HG02885 (cell line): ENCODE results near the gene HOXD9.

Experiments used
- ATAC-seq: cut with Tn5 transposase; IDR thresholded peaks from one replicate; pipeline ENCODE4 v1.9.1; 2021; ENCODE audit warnings: mild to moderate bottlenecking; ENCODE audit not compliant: unreplicated experiment, poor library complexity

HOXD9 gene

DNA sequence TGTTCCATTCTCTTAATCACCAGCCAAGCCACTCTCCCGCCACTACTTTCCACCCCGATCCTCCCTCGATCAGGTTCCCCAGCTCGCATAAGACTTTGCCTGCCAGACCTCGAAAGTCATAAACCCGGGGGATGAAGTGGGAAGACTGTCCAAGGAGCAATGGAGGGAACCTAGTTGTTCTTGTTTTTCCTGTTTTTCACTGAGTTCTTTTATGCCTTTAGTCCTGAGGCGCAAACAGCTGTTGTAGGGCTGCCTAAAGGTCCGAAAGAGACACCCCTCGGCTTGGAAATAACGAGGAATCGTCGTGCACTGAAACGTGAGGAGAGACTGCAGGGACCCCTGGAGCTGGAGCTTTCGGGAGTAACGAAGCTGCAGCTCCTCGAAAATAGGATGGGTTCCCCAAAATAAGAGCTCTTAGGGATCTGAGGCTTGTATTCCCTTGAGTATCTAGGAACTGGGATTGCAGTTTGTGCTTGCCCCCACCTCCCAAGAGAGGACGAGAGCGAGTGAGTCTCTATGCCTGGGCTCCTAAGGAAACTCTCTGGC is 24.6 kb upstream of the HOXD9 start:
- no peak for ATAC-seq

DNA sequence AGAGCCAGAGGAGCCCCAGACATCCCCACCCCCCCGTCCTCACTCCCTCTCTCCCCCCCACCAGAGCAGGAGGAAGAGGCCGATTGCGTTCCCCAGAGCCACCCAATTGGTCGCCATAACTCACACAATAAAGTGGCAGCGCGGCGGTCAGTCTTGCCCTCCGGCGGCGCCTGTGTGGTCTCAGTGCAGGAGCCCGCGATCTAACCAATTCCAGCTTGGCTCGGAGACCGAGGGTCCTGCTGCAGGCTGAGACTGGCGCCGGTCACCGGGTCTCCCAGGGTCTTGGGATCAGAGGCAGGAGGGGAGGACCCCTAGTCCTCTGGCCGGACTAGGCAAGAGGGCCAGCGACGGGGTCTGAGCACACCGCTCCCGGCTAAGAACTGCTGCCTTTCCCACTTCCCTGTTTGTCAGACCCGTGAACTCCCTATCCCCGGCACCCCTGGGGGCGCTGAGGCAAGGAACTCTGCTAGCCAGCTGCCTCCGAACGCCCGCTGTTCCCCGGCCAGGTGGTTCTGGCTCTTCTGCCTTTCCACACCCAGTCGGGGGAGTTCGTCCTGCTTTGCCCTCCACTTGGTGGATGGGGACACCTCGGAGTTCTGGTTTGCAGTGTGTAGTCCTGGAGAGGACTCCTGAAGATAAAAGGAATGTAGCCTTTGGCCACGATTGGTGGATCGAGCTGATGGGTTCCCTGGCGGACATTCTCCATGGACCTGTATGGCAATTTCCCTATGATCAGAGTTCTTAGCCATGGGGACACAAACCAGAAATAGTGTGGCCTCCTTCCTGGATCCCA is 24.0 kb upstream of the HOXD9 start:
- ATAC-seq = no peak

DNA sequence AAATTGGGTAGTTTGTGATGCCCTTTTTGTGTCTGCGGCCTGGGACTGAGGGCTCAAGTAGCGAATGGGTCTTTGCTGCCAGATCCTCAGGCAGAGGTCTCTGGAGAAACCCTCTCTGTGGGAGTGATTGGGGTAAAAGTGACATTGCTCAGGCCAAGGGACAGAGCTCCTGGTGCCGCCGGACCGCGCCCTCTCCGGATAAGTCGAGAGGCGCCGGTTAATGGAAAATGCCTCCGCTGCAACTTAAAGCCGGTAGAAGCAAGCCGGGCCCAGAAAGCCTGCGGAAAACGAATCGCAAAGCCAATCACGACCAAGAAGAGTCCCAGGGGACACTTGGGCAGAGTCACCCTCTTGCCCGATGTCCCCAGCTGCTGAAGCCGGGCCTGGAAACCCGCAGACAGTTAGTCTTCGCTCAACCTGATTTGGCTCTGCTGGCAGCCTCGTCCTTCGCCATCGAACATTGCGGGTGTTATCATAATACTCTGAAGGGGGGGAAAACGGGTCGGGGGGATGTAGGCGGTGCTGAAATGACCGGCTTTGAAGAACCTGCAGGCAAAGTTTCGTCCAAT is 23.3 kb upstream of the HOXD9 start:
- ATAC-seq = no peak

- no peak for ATAC-seq
Observed at GRCh38 chr2:176099728-176100546, 22.6 kb upstream of the HOXD9 start, which contains the start of gene HOXD12. Gene HOXD12, plus strand, starts transcription at chr2:176099795. Its CDS starts 7 bp downstream, at chr2:176099802.

DNA sequence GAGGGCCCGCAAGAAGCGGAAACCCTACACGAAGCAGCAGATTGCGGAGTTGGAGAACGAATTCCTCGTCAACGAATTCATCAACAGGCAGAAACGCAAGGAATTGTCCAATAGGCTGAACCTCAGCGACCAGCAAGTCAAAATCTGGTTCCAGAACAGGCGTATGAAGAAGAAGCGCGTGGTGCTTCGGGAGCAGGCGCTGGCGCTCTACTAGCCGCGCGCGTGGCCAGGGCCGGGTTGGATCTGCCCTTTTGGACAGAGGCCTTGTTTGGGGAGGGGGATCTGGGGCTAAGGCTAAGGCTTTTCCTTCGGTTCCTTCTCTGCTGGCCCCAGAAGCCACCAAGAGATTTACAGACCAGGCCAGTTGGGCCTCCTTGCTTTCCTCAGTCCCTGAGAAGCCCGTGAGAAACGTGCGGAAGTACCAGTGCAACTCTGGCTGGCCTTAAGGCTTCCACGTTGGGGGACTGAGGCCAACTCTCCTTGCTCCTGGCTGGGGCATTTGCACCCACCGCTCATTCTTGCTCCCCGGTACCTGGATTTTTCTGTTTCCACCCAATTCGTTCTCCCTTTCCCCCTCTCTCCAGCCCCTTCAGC is 21.9 kb upstream of the HOXD9 start:
- ATAC-seq = no peak

DNA sequence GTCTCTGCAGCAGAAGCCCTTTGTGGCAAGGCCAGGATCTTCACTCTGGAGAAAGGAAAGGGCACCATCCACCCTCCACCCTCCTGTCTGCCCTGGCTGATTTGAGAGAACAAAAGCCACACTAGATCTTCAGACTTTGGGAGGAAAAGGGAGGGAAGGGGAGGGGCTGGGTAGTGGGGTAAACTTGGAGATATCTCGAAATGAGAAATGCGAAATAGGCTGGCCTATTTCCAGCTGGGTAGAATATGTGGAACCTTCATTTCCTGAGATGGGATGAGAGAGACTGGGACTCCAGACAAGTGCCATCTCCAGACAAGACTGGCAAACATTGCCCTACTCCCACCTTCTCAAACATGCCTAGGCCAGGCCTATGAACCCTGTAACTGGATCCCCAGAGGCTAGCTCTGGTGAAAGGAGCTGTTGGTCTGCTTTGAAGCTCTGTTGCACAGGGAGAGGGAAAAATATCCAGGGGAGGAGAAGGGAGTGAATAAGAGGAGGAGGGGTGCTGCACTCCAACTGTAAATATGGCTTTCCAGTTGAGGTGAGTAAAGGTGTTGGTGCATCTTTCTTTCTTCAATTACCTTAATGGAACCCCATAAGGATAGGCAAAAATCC is 21.2 kb upstream of the HOXD9 start:
- no peak for ATAC-seq

DNA sequence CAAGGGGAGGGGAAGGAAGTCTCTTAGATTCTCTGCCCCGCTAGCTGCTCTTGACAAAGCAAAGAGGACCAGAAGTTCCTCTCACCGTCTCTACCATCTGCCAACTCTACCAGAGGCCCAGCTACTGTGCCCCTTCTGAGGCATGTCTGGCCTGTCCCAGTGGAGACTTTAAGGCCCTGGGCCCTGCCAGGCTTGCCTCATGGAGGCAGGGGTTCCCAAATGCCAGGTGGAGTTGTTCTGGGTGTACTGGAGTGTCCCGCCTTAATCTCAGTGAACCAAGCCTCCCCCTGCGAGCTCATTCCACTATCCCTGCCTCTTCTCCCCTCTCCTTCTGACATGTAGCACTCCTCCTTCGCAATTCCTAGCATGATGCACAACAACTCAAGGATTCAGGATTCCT is 20.7 kb upstream of the HOXD9 start:
- ATAC-seq = no peak

DNA sequence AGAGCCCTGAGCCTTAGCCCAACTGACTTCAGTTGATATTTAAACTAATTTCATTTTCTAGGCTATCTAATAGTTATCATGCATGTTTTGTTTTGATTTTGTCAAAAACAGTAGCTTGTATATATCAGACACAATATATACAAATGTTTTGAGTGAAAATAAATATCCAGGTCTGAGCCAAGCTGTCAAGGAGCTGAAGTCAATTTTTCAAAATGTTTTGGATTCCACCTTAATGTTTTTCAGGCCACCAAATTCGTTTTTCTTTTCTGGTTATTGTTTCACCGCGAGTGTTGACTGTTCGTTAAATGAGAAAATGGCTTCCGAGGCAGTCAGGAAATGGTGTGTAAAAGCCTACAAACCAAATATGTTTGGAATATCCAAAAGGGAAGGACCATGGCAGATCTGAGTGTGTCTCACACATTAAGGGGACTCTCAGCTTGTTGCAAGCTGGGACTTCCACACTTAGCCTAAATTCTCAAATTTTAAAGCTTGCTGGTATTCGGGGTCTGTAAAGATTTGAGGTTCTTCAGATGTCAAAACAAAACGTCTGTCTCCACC is 20.1 kb upstream of the HOXD9 start:
- no peak for ATAC-seq

DNA sequence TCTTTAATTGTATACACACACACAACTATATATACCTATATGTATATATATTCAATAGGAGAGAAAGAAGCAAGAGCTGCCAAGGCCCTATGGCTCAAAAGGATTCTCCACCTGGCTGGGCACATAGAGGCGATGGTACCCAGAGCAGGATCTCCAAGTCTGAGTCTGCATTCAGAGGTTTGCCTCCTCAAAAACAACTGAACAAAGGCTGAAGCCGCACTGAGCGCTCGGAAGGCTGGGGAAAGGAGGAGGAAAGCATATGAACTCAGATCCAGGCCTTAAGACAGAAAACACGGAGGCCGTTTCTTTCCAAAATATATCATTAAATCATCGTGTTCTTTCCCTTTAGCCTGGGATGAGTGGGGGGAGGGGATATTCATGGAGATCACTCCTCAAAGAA is 19.3 kb upstream of the HOXD9 start:
- no peak for ATAC-seq

- no peak for ATAC-seq
Observed at GRCh38 chr2:176103742-176104315, 18.7 kb upstream of the HOXD9 start.

DNA sequence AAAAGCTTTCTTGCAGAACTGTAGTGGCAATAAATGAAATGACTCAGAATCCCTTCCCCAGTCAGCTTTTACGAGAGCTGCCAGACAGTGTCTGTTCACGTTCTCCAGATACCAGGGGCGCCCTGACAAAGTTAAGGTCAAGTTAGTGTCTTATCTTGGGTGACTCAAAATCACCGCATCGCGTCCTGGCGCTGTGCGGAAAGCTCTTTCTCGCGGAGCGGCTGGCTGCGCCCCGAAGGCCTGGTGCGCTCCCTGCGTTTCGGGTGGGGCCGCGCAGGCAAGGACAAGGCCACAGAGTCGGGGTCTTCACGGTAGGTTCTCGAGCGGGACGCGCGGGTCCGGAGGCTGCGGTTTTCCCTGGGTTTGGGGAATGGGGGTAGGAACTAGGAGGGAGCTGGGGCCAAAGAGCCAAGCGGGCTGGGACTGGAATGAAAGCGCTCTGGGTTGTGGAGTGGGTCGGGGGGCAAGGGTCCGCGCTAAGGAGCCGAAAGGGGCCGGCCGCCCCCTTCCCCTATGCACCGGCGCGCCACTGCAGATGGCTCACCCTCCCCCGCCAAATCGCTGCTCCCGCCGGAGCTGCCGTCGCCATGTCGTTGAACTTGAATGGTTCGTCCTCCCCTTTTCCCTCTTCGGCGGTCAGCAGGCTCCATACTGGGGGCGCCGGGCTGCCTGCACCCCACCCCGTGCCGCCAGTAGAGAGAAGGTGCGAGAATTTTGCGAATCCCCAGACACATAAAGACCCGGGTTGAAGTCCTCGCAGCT is 18.0 kb upstream of the HOXD9 start:
- no peak for ATAC-seq

- no peak for ATAC-seq
Observed at GRCh38 chr2:176105078-176105729, 17.3 kb upstream of the HOXD9 start.

DNA sequence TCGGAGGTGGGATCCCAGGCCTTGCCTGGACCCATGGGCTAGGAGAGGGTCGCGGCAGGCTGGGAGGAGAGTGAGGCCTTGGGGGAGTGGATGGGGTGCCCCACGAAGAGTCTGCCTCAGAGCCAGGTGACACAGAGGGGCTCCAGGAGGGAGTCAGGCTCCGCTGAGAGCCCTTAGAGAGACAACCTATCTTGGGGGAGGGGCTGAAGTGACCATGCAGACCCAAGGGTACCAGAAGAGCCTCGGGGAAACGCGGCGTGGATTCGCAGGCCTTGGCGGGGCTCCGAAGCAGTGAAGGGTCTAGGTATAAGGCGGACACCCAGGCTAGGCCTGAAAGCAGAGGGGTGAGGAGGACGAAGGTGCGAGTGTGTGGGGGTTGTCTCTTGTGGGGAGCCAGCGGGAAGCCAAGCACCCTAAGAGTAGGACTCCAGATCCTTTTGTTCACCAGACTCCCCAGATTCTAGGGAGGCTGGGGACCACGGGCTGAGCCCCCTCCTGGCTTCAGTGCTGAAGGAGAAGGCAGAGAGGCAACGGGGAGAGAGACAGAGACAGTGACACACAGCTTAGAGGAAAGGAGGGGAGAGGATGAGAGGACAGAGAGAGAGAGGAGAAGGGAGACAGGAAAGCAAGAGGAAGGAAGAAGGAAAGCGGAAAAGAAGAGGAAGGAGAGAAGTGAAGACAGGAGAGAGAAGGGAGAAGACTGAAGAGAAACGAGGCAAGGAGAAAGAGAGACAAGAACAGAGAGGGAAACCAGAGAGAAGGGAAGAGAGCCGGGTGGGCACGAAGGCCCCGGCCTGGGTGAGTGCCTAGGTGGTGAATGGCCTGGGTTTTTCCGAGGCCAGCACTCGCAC is 16.6 kb upstream of the HOXD9 start:
- ATAC-seq = no peak

DNA sequence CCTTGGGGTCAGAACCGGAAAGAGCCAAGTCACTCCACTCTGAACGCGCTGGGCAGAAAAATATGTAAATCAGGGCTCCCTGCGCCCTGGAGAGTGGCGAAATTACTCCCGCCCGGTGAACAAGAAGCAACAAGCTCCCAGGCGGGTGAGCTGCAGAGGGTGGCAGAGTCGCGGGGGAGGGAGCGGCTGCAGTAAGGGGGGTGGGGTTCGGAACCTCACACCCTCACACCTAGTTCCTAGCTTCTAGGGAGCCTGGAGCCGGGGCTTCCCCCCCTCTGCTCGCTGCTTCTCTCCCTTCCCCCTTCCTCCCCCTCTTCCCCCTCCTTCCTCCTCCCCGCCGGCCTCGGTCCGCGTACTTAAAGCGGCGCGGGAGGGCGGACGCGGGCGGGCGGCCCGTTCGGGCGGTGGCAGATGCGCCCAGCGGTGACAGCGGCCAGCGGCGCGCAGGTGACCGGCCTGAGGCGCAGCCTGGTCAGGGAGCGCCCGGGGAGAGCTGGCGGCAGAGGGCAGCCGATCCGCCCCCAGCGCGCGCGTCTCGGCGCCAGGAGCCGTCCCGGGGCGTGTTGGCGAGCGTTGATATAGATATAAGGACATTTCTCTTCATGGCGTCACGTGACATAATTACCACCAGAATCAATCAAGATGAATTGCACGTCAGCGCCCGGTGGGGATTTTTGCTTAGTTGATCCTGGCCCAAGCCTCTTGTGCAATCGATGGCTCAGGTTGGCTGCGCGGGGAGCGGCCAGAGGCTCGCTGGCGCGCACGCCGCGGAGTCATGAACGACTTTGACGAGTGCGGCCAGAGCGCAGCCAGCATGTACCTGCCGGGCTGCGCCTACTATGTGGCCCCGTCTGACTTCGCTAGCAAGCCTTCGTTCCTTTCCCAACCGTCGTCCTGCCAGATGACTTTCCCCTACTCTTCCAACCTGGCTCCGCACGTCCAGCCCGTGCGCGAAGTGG is 15.7 kb upstream of the HOXD9 start, which contains the start of gene HOXD11:
Gene HOXD11 (plus strand): TSS at position 700 of the 959 bp plus-strand sequence. CDS start 76 bp downstream, at position 776.
- no peak for ATAC-seq

DNA sequence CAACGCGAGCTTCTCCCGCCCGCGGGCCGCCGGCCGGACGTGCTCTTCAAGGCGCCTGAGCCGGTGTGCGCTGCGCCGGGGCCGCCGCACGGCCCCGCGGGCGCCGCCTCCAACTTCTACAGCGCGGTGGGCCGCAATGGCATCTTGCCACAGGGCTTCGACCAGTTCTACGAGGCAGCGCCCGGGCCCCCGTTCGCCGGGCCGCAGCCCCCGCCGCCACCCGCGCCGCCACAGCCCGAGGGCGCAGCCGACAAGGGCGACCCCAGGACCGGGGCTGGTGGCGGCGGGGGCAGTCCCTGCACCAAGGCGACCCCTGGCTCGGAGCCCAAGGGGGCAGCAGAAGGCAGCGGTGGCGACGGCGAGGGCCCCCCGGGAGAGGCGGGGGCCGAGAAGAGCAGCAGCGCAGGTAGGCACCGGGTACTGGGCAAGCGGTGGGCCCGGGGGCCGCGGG is 14.8 kb upstream of the HOXD9 start:
- no peak for ATAC-seq
